ENCODE results near the gene ACP1.

The ACP1 gene

DNA sequence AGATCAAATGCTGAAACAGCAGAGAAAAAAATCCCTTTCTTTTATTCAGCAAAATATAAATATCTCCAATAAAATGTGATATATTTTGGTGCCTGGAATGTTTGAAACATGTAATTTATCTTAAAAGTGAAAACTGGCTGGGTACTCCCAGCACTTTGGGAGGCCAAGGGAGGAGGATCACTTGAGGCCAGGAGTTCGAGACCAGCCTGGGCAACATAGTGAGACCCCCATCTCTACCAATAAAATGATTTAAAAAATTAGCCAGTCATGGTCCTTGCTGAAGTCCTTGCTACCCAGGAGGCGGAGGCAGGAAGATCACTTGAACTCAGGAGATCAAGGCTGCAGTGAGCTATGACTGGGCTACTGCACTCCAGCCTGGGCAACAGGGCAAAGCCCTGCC is 9.6 kb upstream of the ACP1 start:
- DNase-seq (ENCODE audit: low read depth, low spot score): no peak

DNA sequence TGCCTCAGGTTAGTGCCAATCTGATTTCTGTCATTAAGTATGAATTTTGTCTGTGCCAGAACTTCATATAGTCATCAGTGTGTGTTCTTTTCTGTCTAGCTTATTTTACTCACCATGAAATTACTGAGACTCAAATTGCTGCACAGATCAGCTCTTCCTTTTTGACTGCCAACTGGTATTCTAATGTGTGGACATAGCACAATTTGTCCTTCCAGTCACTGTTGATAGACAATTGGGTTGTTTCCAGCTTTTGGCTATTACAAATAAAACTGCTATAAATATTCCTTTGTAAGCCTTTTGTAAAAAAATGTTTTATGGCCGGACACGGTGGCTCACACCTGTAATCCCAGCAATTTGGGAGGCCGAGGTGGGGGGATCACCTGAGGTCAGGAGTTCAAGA is 8.7 kb upstream of the ACP1 start:
- DNase-seq (ENCODE audit: low read depth, low spot score): no peak

DNA sequence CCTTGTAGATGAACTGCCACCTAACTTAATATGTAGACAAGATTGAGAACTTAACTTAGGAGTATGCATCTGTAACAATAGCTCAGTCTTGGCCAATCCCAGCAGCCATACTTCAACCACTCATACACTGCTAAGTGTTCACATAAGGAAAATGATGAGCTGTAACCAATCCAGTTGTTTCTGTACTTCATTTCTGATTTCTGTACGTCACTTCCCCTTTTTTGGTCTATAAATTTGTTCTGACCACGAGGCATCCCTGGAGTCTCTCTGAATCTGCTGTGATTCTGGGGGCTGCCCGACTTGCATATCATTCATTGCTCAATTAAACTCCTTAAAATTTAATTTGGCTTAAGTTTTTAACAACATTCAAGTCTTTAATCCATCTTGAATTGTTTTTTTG is 7.3 kb upstream of the ACP1 start:
- DNase-seq (ENCODE audit: low read depth, low spot score): no peak

DNA sequence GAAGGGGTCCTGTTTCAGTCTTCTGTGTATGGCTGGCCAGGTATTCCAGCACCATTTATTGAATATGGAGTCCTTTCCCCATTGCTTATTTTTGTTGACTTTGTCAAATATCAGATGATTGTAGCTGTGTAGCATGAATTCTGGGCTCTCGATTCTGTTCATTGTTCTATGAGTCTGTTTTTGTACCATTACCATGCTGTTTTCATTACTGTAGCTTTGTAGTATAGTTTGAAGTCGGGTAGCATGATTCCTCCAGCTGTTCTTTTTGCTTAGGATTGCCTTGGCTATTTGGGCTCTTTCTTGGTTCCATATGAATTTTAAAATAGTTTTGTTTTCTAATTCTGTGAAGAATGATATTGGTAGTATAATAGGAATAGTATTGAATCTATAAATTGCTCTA is 6.9 kb upstream of the ACP1 start:
- no peak for DNase-seq (ENCODE audit: low read depth, low spot score)

DNA sequence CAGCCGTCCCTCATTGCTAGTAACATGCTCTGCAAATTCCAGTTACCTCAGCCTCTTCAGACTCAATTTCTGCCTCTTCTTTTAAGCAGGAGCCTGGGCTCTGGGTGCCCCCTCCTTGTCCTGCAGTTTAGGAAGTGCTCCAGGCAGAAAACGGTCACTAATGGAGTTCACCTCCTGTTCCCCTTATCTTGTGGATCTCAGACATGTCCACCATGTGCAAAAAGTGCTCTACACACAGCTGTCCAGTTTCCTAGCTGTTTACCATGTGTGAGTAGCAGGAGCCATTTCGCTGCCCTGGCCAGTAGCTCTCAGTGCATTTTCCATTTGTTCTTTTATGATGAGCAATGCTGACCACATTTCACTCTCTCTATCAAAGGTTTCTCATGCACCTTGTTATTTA is 5.8 kb upstream of the ACP1 start:
- no peak for DNase-seq (ENCODE audit: low read depth, low spot score)

DNA sequence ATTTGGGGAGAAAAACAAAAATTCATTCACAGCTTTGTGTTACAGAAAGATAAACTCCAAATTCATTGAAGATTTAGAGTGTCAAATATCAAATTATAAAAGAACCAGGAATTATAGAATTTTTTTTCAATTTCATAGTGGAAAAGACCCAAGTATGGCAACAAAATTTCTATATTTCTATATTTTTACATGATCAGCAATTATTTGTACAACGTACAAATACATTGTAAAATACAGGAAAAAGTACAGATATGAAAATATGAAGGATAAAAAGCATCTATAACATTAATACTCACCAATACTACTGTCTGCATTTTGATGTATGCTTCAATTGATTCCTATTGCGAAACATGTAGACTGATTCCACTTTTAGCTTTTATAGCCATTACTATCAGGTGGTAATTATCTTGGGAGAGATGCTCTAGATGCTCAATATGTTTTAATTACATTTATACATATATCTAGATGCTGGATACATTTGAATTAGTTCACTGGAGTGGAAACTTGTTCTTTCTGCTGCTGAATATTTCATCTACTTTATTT is 4.9 kb upstream of the ACP1 start:
- no peak for DNase-seq (ENCODE audit: low read depth, low spot score)

DNA sequence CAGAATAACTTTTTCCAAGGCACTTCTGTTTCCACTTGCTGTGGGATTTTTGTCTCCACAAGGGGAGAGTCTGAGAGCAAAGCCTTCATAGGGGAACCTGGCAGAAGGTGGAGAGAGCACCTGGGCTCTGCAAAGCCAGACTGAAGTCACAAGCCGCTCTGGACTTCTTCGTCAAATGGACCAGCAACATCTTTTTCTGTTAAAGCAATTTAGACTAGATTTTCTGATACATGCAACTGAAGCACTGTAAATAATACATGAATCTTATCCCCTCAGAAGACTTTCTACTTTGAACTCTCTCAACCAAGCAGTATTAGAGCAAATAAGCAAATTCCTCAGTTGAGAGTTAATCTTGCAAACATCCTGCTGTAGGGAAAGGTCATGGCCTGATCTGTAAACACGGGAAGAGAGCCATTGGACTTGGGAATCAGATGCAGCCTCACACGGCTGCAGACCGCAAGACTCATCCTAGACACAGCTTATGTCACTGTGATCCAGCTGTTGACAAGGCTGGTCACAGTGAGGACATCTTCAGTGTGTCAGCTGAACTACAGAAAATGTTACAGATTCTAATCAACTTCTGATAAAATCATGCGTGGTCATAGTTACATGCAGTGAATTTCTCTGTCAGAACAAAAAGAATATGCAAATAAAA is 4.1 kb upstream of the ACP1 start:
- no peak for DNase-seq (ENCODE audit: low read depth, low spot score)

DNA sequence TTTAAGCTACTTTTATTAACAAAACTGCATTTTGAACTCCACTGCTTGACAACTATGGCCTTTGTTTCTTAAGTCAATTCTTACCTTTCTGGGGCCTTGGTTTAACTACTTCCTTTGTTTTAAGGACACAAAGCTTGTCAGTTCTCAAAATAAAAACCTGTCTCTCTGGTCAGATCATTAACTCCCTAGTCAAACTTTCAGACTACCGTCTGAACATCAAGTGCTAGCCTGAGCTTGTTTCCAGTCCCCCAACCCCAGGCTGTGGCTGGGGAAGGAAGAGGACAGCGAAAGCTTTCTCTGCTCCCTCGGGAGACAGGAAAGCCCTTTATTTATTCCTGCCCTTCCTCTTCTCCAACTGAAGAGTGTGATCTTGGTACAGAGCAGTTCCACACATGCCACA is 2.6 kb upstream of the ACP1 start:
- DNase-seq (ENCODE audit: low read depth, low spot score): no peak

DNA sequence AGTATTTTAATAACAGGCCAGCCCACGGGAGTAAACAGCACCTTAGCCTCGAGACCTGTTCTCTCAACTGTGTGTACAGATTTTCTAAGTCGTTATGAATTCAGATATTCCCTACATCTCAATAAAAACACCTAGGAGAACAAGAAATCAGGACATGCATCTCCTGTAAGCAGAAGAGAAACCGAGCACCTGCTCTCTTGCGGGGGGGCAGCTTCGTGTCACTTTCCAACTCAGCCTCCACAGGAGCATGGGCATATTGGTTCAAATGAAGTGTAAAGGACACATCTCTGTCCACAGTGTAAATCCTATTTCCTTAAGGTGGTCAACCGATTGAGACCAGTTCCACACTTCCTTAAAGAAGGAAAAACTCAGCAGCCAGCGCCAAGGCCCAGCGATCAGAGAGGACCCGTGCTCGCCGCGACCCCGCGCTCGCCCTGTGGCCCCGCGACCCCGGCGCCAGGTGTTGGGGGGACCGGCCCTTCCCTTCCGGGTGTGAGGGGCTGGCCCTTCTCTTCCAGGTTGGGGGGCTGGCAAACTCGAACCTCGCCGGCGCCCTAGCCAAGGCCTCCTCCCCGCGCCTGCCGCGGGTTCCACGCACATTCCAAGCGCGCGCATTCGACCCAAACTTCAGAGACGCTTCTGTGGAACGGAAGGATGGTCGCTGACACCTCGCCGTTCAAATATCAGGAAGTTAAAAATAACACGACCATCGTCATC is 1.6 kb upstream of the ACP1 start:
- no peak for DNase-seq (ENCODE audit: low read depth, low spot score)

DNA sequence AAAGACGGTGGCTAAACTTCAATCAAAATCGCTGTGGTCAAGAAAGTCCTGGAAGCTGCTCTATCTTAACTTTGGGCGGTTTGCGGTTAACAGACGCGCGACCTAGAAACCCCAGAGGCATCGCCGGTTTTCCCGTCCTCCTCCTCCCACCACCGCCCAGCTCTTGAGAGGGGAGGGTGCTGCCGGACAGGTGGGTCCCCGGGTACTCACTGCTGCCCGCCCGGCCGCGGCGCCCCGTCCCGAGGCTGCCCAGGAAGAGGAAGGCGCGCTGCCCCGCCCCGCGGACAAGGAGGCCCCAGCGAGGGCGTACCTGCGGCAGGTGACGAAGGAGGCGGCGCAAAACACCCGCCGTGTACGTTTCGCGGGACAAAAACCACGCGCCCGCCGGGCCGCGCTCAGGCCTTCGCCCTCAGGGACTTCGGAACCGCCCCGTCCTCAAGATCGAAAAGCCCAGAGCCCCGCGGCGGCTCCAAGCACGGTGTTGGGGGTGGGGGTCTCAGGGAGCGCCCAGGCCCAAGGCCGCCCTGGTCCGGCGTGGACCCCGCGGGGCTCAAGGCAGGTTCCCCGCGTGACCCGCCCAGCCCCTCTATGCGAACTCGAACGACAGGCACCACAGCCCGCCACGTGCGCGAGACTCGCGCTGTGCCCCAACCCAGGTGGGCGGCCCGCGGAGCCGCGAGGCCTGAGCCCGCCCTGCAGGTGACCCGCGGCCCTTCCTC is 814 bp upstream of the ACP1 start, which contains the start of gene SH3YL1:
Gene SH3YL1 (minus strand): TSS at position 259 of the 719 bp plus-strand sequence. CDS start 48 bp downstream, at position 211.
- DNase-seq (ENCODE audit: low read depth, low spot score): no peak

DNA sequence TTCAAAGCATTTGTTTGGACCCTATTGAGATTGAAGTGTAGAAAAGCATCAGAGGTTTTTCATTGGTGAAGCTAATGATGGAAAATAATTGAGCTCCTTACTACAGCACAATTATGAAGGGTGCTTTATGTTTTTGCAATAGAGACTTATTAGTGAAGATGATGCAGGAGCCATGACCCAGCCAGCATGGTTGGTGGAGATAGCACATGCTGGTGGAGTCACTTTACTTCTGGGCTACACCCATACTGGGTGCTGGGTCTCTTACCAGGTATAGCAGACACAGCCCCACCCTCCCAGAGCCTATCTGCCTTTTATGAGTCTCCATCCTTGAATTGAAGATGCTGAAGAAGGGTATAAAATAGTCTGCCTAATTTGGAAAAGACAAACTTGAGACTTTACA is 3.6 kb downstream of the ACP1 start:
- no peak for DNase-seq (ENCODE audit: low read depth, low spot score)

DNA sequence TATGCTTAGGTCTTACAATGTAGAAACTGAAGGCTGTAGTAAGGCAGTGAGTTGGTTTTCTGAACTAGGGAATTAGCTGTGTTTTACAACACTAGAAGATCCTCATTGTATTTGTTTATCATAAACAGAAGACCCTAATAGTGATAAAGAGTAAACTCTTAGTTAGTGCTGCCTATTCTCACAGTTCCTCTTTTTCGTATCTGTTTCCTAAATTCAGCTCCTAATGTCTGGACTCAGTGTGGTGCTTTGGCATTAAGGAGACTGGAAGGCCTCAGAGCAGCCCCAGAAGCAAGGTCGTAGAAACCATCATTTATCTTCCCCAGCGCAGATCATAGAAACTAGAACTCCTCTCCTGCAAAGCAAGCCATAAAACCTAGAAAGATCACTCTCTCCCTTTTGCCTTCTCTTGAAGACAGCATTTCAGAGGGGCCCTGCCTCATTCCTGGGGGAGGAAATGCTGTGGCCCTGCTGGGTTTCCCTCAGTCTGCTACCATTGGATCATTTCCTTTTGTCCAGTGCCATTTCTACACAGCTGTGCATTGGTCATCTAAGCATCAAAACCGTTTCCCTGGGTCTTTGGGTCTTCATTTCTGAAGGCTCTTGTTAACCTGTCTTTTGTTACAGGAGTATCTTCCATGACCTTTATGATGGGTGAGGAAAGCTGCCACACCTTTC is 4.7 kb downstream of the ACP1 start:
- no peak for DNase-seq (ENCODE audit: low read depth, low spot score)

DNA sequence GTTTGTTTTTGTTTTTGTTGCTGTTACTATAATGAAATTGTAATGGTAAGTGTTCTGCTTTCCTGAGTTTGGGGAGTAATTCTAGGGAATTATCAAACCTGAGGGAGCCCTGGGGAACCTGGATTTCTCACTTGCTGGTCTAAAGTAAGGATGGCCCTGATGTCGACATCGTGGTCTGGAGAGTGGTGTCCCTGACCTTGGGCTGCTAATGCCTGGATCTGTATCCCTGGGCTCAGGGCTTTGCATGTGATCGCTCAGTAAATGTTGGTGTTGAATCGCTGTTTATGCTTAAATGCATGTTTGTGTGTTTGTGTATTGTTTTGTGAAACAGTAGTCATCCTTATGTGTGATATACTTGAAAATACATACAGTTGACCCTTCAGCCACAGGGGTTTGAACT is 6.1 kb downstream of the ACP1 start:
- no peak for DNase-seq (ENCODE audit: low read depth, low spot score)

DNA sequence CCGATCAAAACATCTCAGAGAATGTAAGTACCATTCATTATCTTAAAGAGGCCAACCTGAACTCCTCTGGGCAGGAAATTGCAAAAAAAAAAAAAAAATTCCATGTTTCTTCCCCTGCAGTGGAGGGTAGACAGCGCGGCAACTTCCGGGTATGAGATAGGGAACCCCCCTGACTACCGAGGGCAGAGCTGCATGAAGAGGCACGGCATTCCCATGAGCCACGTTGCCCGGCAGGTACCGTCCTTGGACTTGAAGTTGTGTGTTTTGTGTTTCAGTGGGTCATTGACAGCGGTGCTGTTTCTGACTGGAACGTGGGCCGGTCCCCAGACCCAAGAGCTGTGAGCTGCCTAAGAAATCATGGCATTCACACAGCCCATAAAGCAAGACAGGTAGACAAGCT is 7.2 kb downstream of the ACP1 start:
- DNase-seq (ENCODE audit: low read depth, low spot score): no peak

DNA sequence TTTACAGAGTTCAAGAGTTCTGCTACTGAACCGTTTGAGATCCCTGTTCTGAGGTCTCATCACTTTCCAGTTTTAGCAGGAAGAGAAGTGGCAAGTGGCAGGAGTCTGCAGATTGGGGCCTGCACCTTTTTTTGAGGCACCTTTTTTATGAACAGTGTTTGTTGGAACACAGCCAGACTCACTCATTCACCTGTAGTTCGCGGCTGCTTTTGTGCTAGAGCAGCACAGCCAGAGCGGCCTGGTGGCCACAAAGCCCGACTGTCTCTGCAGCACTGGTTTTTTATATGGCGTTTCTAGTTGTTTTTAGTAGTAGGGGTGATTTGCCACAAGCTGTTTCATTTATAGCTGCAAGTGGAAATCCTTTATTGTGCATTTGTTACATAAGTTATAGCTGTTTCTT is 8.6 kb downstream of the ACP1 start:
- no peak for DNase-seq (ENCODE audit: low read depth, low spot score)

DNA sequence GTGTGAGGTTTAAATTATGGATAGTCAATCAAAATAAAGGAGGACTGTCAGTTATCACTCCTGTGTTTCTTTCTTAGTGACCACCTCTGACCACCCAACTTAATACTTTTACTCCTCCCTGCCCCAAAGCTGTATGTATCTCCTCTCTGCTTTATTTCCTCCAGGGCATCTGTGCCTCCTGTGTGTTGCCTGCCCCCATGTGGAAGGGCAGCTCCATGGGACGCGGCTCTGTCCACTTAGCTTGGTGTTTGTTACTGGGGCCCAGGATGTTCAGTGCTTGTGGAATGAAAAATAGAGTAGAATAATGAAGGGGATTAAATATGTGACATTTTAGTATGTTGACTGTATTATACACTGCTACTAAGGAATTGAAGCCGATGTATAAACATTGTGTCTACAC is 9.8 kb downstream of the ACP1 start:
- DNase-seq (ENCODE audit: low read depth, low spot score): no peak

DNA sequence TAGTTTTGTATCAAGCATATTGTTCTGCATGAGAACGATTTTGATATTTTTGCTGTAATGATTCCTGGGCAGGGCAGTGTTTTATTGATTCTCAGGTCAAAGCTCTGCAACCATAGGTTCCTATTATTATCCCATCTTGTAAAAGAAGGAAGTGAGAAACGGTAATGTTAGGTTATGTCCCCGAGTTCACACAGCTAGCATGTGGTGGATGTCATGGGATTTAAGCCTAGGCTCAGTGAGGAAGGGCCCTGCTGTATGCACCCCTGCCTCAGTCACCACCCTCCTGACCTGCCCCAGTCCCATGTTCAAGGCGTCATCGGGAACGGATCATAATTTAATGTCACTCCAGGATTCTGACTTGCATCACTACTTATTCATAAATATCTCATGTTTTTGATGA is 10.7 kb downstream of the ACP1 start:
- DNase-seq (ENCODE audit: low read depth, low spot score): no peak

DNA sequence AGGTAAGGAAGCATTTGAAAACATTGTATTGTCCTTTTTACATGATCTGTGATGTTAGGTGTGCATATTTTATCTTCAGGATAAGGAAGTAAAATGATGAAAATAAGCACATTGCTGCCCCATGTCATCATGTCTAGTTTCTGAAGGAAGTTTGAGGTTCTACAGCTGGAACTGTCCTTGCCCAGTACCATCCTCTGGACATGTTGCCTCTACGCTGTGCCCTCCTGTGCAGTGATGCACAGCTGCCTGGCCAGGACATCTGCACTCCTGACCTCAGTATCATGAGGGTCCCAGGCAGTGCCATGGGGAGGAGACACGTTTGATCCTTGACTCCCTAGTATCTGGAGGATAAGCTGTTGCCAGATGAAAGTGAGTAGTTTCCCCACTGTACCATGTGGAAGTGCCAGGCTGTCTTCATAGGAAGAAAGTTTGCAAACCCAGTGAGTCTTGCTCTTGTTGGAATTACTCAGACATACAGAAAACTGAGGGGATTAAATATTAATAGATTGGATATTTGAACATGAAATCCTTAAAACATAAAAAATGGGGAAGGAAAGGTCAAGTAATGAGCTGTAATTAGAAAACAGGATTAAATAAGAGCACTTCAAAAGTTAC is 13.7 kb downstream of the ACP1 start:
- no peak for DNase-seq (ENCODE audit: low read depth, low spot score)

DNA sequence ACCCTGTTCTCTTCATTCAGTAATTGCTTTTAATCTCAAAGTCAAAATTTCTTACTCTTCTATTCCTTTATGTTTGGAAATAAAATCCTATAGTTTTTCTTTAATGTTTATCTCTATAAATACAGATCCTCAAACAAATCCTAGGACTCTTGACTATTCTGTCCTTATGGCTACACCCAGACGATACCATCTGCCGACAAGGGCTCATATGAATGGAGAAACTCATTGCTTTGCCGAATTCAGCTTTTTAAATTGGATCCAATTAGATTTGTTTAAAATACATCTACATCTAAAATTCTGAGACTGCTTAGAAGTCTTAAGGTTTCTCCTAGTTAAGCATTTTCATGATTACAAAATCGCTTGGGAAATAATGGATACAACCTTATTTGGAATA is 14.2 kb downstream of the ACP1 start:
- DNase-seq (ENCODE audit: low read depth, low spot score): no peak

DNA sequence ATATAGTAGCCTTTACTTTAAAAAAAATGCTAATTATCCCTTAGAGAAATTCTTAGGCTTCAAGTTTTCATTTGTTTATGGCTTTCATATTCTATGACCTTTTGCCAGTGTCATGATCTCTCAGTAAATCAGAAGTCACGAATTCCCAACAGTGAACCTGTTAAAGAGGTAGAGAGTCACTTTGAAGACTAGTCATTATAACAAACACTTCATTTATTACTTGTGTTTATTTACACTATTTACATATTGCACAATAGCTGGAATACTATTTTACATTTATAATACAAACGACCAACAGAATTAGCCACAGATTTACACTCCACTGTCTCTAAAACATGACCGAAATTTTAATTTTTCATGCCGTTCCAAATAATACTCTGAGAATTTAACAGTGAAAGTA is 14.6 kb downstream of the ACP1 start:
- no peak for DNase-seq (ENCODE audit: low read depth, low spot score)

DNA sequence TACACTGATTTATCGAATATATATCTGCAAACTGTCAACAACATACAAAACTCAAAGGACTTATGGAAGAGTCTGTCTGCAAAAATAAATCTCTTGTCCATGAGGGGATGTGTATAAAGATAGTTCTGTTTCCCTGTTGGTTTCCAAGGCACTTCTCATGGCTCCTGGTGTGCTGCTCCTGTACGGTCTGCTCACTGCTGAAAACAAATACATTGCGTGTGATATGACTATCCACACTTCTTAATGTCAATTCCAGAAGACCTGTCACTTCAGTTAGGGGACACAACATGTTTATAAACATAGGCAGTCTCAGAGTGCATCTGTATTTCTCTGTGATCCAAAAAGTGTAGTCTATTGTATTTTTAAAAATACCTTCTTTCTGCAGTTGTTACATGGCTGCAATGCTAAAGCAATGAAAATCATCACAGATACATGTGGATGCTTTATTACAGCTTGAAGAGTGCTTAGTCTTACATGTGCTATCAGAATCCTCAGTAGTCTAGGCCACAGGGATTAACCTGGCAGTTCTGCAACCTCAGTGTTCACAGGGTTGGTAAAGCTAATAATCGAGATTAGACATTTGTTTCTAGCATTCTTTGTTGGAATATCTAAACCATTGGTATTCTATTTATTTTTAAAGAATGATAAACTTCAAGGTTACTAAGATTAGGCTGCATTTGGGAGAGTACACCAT is 15.4 kb downstream of the ACP1 start:
- DNase-seq (ENCODE audit: low read depth, low spot score): no peak
